Sigmoid colon (tissue), 7 donors: Measurements from ENCODE around the gene MMP20. TPM values are rescaled to one million over a fixed set of nuclear protein-coding genes. Genes with fewer than 3 reads are reported as not detected.

Source experiments
- DNase-seq: peaks from one replicate; pipeline ENCODE4 v3.0.0-alpha.2; 2019
- H3K27ac ChIP-seq, 4 donors: fragments of 200-600 bp; sonication (generic); one replicate each; pipeline ENCODE4 v1.5.1; 2016 to 2019; ENCODE audit warnings: mild to moderate bottlenecking in 1 of 4
- H3K27me3 ChIP-seq, 3 donors: fragments of 200-600 bp; sonication (generic); one replicate each; pipeline ENCODE4 v1.5.1; 2019; ENCODE audit warnings: mild to moderate bottlenecking in 1 of 3
- H3K36me3 ChIP-seq, 4 donors: fragments of 200-600 bp; sonication (generic); one replicate each; pipeline ENCODE4 v1.5.1; 2016 to 2019
- H3K4me1 ChIP-seq, 4 donors: fragments of 200-600 bp; sonication (generic); one replicate each; pipeline ENCODE4 v1.5.1; 2017 to 2019
- H3K4me3 ChIP-seq, 4 donors: fragments of 200-600 bp; sonication (generic); one replicate each; pipeline ENCODE4 v1.5.1; 2017 to 2019; ENCODE audit warnings: mild to moderate bottlenecking in 2 of 4, moderate library complexity in 1 of 4
- H3K9me3 ChIP-seq, 4 donors: fragments of 200-600 bp in 3 of 4; sonication (generic) in 3 of 4; one replicate each; pipeline versions ENCODE4 v1.5.1 to v1.6.1; 2013 to 2019
- EP300 ChIP-seq, 4 donors: sonication (generic); formaldehyde crosslinking; IDR thresholded peaks; one replicate each; pipeline ENCODE4 v1.6.1; 2017; ENCODE audit warnings: antibody characterized with exemption in 4 of 4
- POLR2A ChIP-seq, 2 donors: fragments of 450-650 bp; IDR thresholded peaks; one replicate each; pipeline ENCODE4 v1.6.1; 2016; ENCODE audit warnings: antibody characterized with exemption in 2 of 2, mild to moderate bottlenecking in 2 of 2, moderate library complexity in 2 of 2
- POLR2AphosphoS5 ChIP-seq, 4 donors: sonication (generic); formaldehyde crosslinking; IDR thresholded peaks; one replicate each; pipeline ENCODE4 v1.6.1; 2017; ENCODE audit warnings: antibody characterized with exemption in 4 of 4
- WGBS, 2 donors: extraction: QIAGEN DNeasy Blood & Tissue Kit; methylation state at CpG; one replicate each; pipeline ENCODE4 v1.1.7; 2013; 5-methylcytosine and 5-hydroxymethylcytosine counted together
- intact Hi-C: fragments of 100-400 bp; cut with DNase I; formaldehyde crosslinking; loops from one replicate; pipeline ENCODE4 v1.15.1; 2023
- polyA plus RNA-seq, 3 donors: library from polyadenylated mRNA; stranded (reverse); fragments of 200-250 nt; gene quantifications; one replicate each; pipeline ENCODE4 v1.2.3, GENCODE V29; 2013
- total RNA-seq, 4 donors: library from RNA; depleted of rRNA; stranded (reverse); fragments of >200 nt; gene quantifications; one replicate each; pipeline ENCODE4 v1.1.0, GENCODE V29; 2016
- TF ChIP-seq, protein P1 (sequence below), 4 experiments: fragments of 450-650 bp in 3 of 4; fragments of 200-600 bp in 1 of 4; IDR thresholded peaks; one replicate each; pipeline ENCODE4 v1.5.1; 2016 to 2019; ENCODE audit warnings: antibody characterized with exemption in 4 of 4, mild to moderate bottlenecking in 3 of 4, moderate library complexity in 2 of 4
- donor health status: healthy with polysubstance abuse.
- donor health status: Bipolar disorder and iron deficiency.
- donor health status: healthy.

MMP20 gene
- total and polyA plus RNA-seq, 7 donors: not detected

DNA sequence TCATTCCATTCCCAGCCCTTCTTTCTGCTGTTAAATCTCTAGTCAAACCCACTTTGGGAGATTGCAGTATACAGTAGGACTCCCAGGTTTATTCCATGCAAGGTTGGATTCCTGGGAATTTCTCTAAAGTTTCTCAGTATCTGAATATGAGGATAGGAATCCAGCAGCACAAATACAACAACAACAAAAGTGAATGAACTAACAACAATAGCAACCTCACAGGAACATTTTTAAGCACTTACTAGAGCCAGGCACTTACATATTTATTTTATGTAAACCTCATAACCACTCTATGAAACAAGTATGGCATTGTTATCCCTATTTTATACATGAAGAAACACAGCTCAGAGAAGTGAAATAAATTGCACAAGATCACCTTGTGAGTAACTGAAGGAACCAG, 96.5 kb downstream of the MMP20 start:
- H3K27me3 ChIP-seq: no peaks in the 10 kb centered on the region
- TF ChIP-seq POLR2A (IDR thresholded peaks at IDR 0.05) (no peak), EP300 (IDR thresholded peaks at IDR 0.05) (no peak), POLR2AphosphoS5 (IDR thresholded peaks at IDR 0.05) (no peak)
- TF ChIP-seq, protein P1, sequence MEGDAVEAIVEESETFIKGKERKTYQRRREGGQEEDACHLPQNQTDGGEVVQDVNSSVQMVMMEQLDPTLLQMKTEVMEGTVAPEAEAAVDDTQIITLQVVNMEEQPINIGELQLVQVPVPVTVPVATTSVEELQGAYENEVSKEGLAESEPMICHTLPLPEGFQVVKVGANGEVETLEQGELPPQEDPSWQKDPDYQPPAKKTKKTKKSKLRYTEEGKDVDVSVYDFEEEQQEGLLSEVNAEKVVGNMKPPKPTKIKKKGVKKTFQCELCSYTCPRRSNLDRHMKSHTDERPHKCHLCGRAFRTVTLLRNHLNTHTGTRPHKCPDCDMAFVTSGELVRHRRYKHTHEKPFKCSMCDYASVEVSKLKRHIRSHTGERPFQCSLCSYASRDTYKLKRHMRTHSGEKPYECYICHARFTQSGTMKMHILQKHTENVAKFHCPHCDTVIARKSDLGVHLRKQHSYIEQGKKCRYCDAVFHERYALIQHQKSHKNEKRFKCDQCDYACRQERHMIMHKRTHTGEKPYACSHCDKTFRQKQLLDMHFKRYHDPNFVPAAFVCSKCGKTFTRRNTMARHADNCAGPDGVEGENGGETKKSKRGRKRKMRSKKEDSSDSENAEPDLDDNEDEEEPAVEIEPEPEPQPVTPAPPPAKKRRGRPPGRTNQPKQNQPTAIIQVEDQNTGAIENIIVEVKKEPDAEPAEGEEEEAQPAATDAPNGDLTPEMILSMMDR (IDR thresholded peaks at IDR 0.05): no peak
- no peak overlapping the region for H3K27ac ChIP-seq
- DNase-seq: no peak
- no peak overlapping the region for H3K4me3 ChIP-seq
- H3K36me3 ChIP-seq: no peaks in the 10 kb centered on the region
- H3K4me1 ChIP-seq: no peaks in the 10 kb centered on the region
- H3K9me3 ChIP-seq: no peaks in the 10 kb centered on the region
- intact Hi-C loops: no loop called here

DNA sequence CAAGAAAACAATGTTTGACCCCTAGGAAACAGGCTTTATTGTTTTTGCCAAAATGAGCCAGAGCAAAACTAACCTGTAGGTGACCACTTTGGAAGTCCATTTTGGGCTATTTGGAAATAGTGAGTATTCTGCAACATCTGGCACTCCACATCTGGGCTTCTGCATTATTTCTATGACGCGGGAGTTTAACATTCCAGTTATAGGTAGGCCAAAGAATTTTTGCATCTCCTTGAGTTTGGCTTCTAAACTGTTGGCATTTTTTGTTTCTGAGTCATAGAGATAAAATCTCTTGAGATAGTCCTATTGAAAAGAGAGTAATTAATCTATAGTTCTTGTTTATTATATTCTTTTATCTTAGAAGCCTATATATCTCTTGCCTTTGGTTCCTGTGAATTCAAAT, 97.4 kb downstream of the MMP20 start:
- Histone ChIP-seq H3K27me3 (no peaks in the 10 kb centered on the region), H3K9me3 (no peaks in the 10 kb centered on the region), H3K36me3 (no peaks in the 10 kb centered on the region), H3K4me1 (no peaks in the 10 kb centered on the region), H3K4me3 (no peak overlapping the region), H3K27ac (no peak overlapping the region)
- intact Hi-C loops: no loop called here
- no peak for DNase-seq
- no peak for TF ChIP-seq EP300 (IDR thresholded peaks at IDR 0.05)
- no peak for TF ChIP-seq POLR2AphosphoS5 (IDR thresholded peaks at IDR 0.05)
- TF ChIP-seq, protein P1 (IDR thresholded peaks at IDR 0.05): no peak
- WGBS, 2 donors: 96 to 98% methylated on average over 2 of the region's 2 CpGs

DNA sequence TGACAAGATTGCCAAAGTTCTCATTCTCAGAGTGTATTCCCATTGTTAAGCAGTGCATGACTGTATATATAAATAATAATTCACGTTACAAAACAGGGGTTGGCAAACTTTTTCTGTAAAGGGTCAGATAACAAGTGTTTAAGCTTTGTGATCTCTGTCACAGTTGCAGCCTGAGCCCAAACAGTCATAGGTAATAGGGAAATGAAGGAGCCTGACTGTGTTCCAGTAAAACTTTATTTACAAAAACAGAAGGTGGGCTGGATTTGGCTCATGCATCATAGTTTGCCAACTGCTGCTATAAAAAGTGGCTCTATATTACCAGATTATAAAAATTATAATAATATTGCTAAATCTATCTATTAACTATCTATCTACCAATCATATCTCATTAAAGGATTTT, 98.1 kb downstream of the MMP20 start:
- H3K36me3 ChIP-seq: no peaks in the 10 kb centered on the region
- TF ChIP-seq, protein P1 (IDR thresholded peaks at IDR 0.05): no peak
- TF ChIP-seq POLR2A (IDR thresholded peaks at IDR 0.05): no peak
- TF ChIP-seq POLR2AphosphoS5 (IDR thresholded peaks at IDR 0.05): no peak
- no peak for TF ChIP-seq EP300 (IDR thresholded peaks at IDR 0.05)
- no peak for DNase-seq
- intact Hi-C loops: no loop called here
- no peak overlapping the region for H3K4me3 ChIP-seq
- 65 to 69% methylated on average over 1 of the region's 1 CpG for WGBS, 2 donors
- no peaks in the 10 kb centered on the region for H3K27me3 ChIP-seq
- no peaks in the 10 kb centered on the region for H3K9me3 ChIP-seq
- H3K27ac ChIP-seq: no peak overlapping the region
- H3K4me1 ChIP-seq: no peaks in the 10 kb centered on the region

Other genes starting within 250 kb of the MMP20 start
- 100 to 1,000 TPM; 140 to 232 (median 203) TPM for gene TMEM123, start 172.6 kb downstream of the MMP20 start, total RNA-seq
- 10 to 100 TPM; 37.2 to 78.3 (median 44.4) TPM for gene TMEM123, start 172.6 kb downstream of the MMP20 start, polyA plus RNA-seq
- not detected for gene MMP7, start 94.6 kb downstream of the MMP20 start, total RNA-seq
- 10 to 100 TPM in 1 of 3 donors, not detected in 2; 11.8 TPM for gene MMP7, start 94.6 kb downstream of the MMP20 start, polyA plus RNA-seq
- not detected for gene MMP27, start 80.4 kb upstream of the MMP20 start, total RNA-seq
- not detected for gene MMP27, start 80.4 kb upstream of the MMP20 start, polyA plus RNA-seq
- gene MMP8, start 99.6 kb upstream of the MMP20 start, total RNA-seq: not detected
- gene MMP8, start 99.6 kb upstream of the MMP20 start, polyA plus RNA-seq: under 1 TPM in 2 of 3 donors, not detected in 1; 0.06 to 0.23 TPM
- gene MMP10, start 155.3 kb upstream of the MMP20 start, total RNA-seq: not detected
- under 1 TPM in 2 of 3 donors, not detected in 1; 0.25 to 0.46 TPM for gene MMP10, start 155.3 kb upstream of the MMP20 start, polyA plus RNA-seq
- gene MMP1, start 172.8 kb upstream of the MMP20 start, total RNA-seq: 1 to 10 TPM in 1 of 4 donors, not detected in 3; 1.8 TPM
- 1 to 10 TPM in 2 of 3 donors, under 1 TPM in 1; 0.60 to 5.3 (median 2.7) TPM for gene MMP1, start 172.8 kb upstream of the MMP20 start, polyA plus RNA-seq
- 10 to 100 TPM in 2 of 4 donors, under 1 TPM in 1, not detected in 1; 0.36 to 28.5 (median 25.3) TPM for gene MMP3, start 218.3 kb upstream of the MMP20 start, total RNA-seq
- 1 to 10 TPM in 2 of 3 donors, not detected in 1; 1.3 to 2.8 TPM for gene MMP3, start 218.3 kb upstream of the MMP20 start, polyA plus RNA-seq
- 1 to 10 TPM in 1 of 4 donors, not detected in 3; 1.8 TPM for gene MMP12, start 249.7 kb upstream of the MMP20 start, total RNA-seq
- gene MMP12, start 249.7 kb upstream of the MMP20 start, polyA plus RNA-seq: 100 to 1,000 TPM in 1 of 3 donors, 10 to 100 TPM in 1, 1 to 10 TPM in 1; 2.4 to 209 (median 31.6) TPM